HG03280 (cell line): ENCODE data around the gene RNF141.

Experiments
- ATAC-seq: cut with Tn5 transposase; IDR thresholded peaks from one replicate; pipeline ENCODE4 v1.9.1; 2021; ENCODE audit warnings: mild to moderate bottlenecking, moderate library complexity; ENCODE audit not compliant: unreplicated experiment

RNF141 gene

GRCh38 chr11:10484461-10485180 lies 56.4 kb downstream of the RNF141 start:
- no peak for ATAC-seq

- ATAC-seq = no peak
These were observed 57.4 kb downstream of the RNF141 start for GRCh38 chr11:10483584-10483983.

- ATAC-seq = no peak
These were observed 57.8 kb downstream of the RNF141 start for GRCh38 chr11:10483174-10483573.

GRCh38 chr11:10481560-10482349 lies 59.2 kb downstream of the RNF141 start:
- ATAC-seq = no peak

GRCh38 chr11:10480760-10481159 lies 60.2 kb downstream of the RNF141 start:
- ATAC-seq = no peak

- no peak for ATAC-seq
These were observed 61.0 kb downstream of the RNF141 start for GRCh38 chr11:10480026-10480425.

- ATAC-seq = no peak
These were observed 62.1 kb downstream of the RNF141 start for GRCh38 chr11:10478574-10479550.

- ATAC-seq = no peak
These were observed 62.9 kb downstream of the RNF141 start for GRCh38 chr11:10478066-10478465.

- ATAC-seq = no peak
These were observed 63.3 kb downstream of the RNF141 start for GRCh38 chr11:10477690-10478046.

- no peak for ATAC-seq
These were observed 63.9 kb downstream of the RNF141 start for GRCh38 chr11:10476927-10477689.

- ATAC-seq = no peak
These were observed 64.6 kb downstream of the RNF141 start for GRCh38 chr11:10476342-10476741.

- ATAC-seq = no peak
These were observed 66.4 kb downstream of the RNF141 start for GRCh38 chr11:10474551-10474950.

GRCh38 chr11:10473371-10473770 lies 67.6 kb downstream of the RNF141 start:
- ATAC-seq = no peak

GRCh38 chr11:10462746-10463300 lies 78.2 kb downstream of the RNF141 start:
- no peak for ATAC-seq
